ENCODE data around the gene PTPRJ. TPM values are rescaled to one million over a fixed set of nuclear protein-coding genes. Genes with fewer than 3 reads are reported as not detected.

Gene PTPRJ
- total and polyA plus RNA-seq, 2 donors (not counting 1 experiment from before 2014, with no cell fraction given) = 5.3 to 5.8 TPM

GRCh38 chr11:48083421-48083820, 103.1 kb downstream of the PTPRJ start:
- Histone ChIP-seq H3K4me1 (ENCODE audit: control insufficient read depth, extremely low read depth, insufficient read depth, low read length) (peaks cover 2% of the 10 kb centered on the region), H3K36me3 (ENCODE audit: control insufficient read depth, insufficient read depth, low read length) (no peaks in the 10 kb centered on the region), H3K9ac (ENCODE audit: insufficient read depth, low read length) (no peak overlapping the region), H3K9me3 (ENCODE audit: control insufficient read depth, insufficient read depth, low read depth, low read length) (no peaks in the 10 kb centered on the region), H3K4me2 (ENCODE audit: extremely low read depth, insufficient read depth, low read length) (no peak overlapping the region), H2AFZ (ENCODE audit: low read length) (no peak overlapping the region), H3K4me3 (replicated peaks in 1 of 4; ENCODE audit: control extremely low read depth in 1 of 4, insufficient read depth in 1 of 4, low read depth in 3 of 4, low read length in 4 of 4) (no peak overlapping the region), H3K27me3 (ENCODE audit: control insufficient read depth, insufficient read depth, low read length) (no peaks in the 10 kb centered on the region), H3K79me2 (ENCODE audit: control insufficient read depth, insufficient read depth, low read length) (no peaks in the 10 kb centered on the region), H4K20me1 (ENCODE audit: control insufficient read depth, extremely low read depth, insufficient read depth, low read length) (no peaks in the 10 kb centered on the region), H3K27ac (ENCODE audit: insufficient read depth, low read length) (no peak overlapping the region)
- TF ChIP-seq EZH2 (IDR thresholded peaks at IDR 0.05; ENCODE audit: low read length, missing control alignments) (no peak), CTCF (conservative IDR thresholded peaks at IDR 0.05 in 1 of 2, IDR thresholded peaks at IDR 0.05 in 1 of 2; ENCODE audit: low read depth in 1 of 2, low read length in 2 of 2) (no peak)
- DNase-seq (ENCODE audit: low read depth in 2 of 2) = peak in 1 of 2 donors; percentile 76

GRCh38 chr11:48085688-48086087, 105.3 kb downstream of the PTPRJ start:
- peaks cover 2% of the 10 kb centered on the region for H3K4me1 ChIP-seq (ENCODE audit: control insufficient read depth, extremely low read depth, insufficient read depth, low read length)
- H3K27ac ChIP-seq (ENCODE audit: insufficient read depth, low read length) = no peak overlapping the region
- no peak overlapping the region for H3K4me2 ChIP-seq (ENCODE audit: extremely low read depth, insufficient read depth, low read length)
- no peaks in the 10 kb centered on the region for H4K20me1 ChIP-seq (ENCODE audit: control insufficient read depth, extremely low read depth, insufficient read depth, low read length)
- H3K27me3 ChIP-seq (ENCODE audit: control insufficient read depth, insufficient read depth, low read length) = no peaks in the 10 kb centered on the region
- no peak for DNase-seq (ENCODE audit: low read depth in 2 of 2)
- H2AFZ ChIP-seq (ENCODE audit: low read length) = no peak overlapping the region
- H3K36me3 ChIP-seq (ENCODE audit: control insufficient read depth, insufficient read depth, low read length) = no peaks in the 10 kb centered on the region
- H3K9me3 ChIP-seq (ENCODE audit: control insufficient read depth, insufficient read depth, low read depth, low read length) = no peaks in the 10 kb centered on the region
- H3K9ac ChIP-seq (ENCODE audit: insufficient read depth, low read length) = no peak overlapping the region
- H3K4me3 ChIP-seq (replicated peaks in 1 of 4; ENCODE audit: control extremely low read depth in 1 of 4, insufficient read depth in 1 of 4, low read depth in 3 of 4, low read length in 4 of 4) = no peak overlapping the region
- TF ChIP-seq CTCF (conservative IDR thresholded peaks at IDR 0.05 in 1 of 2, IDR thresholded peaks at IDR 0.05 in 1 of 2; ENCODE audit: low read depth in 1 of 2, low read length in 2 of 2) = no peak
- H3K79me2 ChIP-seq (ENCODE audit: control insufficient read depth, insufficient read depth, low read length) = no peaks in the 10 kb centered on the region

- H2AFZ ChIP-seq (ENCODE audit: low read length) = no peak overlapping the region
- no peaks in the 10 kb centered on the region for H4K20me1 ChIP-seq (ENCODE audit: control insufficient read depth, extremely low read depth, insufficient read depth, low read length)
- no peak overlapping the region for H3K27ac ChIP-seq (ENCODE audit: insufficient read depth, low read length)
- H3K4me2 ChIP-seq (ENCODE audit: extremely low read depth, insufficient read depth, low read length) = no peak overlapping the region
- no peak overlapping the region for H3K9ac ChIP-seq (ENCODE audit: insufficient read depth, low read length)
- no peak for TF ChIP-seq EZH2 (IDR thresholded peaks at IDR 0.05; ENCODE audit: low read length, missing control alignments)
- no peak for TF ChIP-seq CTCF (conservative IDR thresholded peaks at IDR 0.05 in 1 of 2, IDR thresholded peaks at IDR 0.05 in 1 of 2; ENCODE audit: low read depth in 1 of 2, low read length in 2 of 2)
- H3K4me3 ChIP-seq (replicated peaks in 1 of 4; ENCODE audit: control extremely low read depth in 1 of 4, insufficient read depth in 1 of 4, low read depth in 3 of 4, low read length in 4 of 4) = no peak overlapping the region
- no peak for DNase-seq (ENCODE audit: low read depth in 2 of 2)
- H3K36me3 ChIP-seq (ENCODE audit: control insufficient read depth, insufficient read depth, low read length) = no peaks in the 10 kb centered on the region
- no peaks in the 10 kb centered on the region for H3K79me2 ChIP-seq (ENCODE audit: control insufficient read depth, insufficient read depth, low read length)
- no peaks in the 10 kb centered on the region for H3K4me1 ChIP-seq (ENCODE audit: control insufficient read depth, extremely low read depth, insufficient read depth, low read length)
- H3K9me3 ChIP-seq (ENCODE audit: control insufficient read depth, insufficient read depth, low read depth, low read length) = no peaks in the 10 kb centered on the region
- H3K27me3 ChIP-seq (ENCODE audit: control insufficient read depth, insufficient read depth, low read length) = no peaks in the 10 kb centered on the region
These were observed 107.1 kb downstream of the PTPRJ start for GRCh38 chr11:48087422-48087821.
